HCT116 (cell line): ENCODE measurements around the gene LOXHD1. TPM values are rescaled to one million over a fixed set of nuclear protein-coding genes. Genes with fewer than 3 reads are reported as not detected.
A peak's percentile ranks its signal among the peaks of the same experiment; 100 is the strongest.

Experiments
- ATAC-seq: fragments of 200-7000 bp; cut with Tn5 transposase; 2 replicates; pipeline ENCODE4 v1.9.1; 2020; ENCODE audit warnings: mild to moderate bottlenecking, moderate library complexity
- BruUV-seq: library from RNA; stranded (reverse); fragments of 400-500 nt; replicated peaks from 2 replicates; lab custom pipeline; 2021; lab: Mats Ljungman, UMichigan
- CTCF ChIA-PET: fragments of 300-600 bp; sonication (Branson Sonifier 250); formaldehyde crosslinking; loops from one replicate; lab custom pipeline; 2021; ENCODE audit warnings: antibody characterized with exemption; lab: Charles Lee
- POLR2A ChIA-PET: fragments of 300-600, 350-600 bp; sonication (Branson Sonifier 250); formaldehyde crosslinking; loops from one replicate; lab custom pipeline; 2021; ENCODE audit warnings: antibody characterized with exemption; lab: Charles Lee
- RAD21 ChIA-PET, 2 experiments: fragments of 300-600 bp; sonication (Branson Sonifier 250); formaldehyde crosslinking; loops; one replicate each; lab custom pipeline; 2023; ENCODE audit warnings: low total read pairs in 2 of 2; ENCODE audit not compliant: uncharacterized antibody in 2 of 2, unreplicated experiment in 2 of 2, low non-redundant PET in 1 of 2; lab: Charles Lee
- DNase-seq: peaks from one replicate; pipeline ENCODE4 v3.0.0-alpha.2; 2010; ENCODE audit warnings: low read depth, low spot score
- H2AFZ ChIP-seq: fragments of 200-600 bp; shearing (Covaris generic), sonication (generic); 2 replicates; pipeline ENCODE4 v1.6.1; 2017; ENCODE audit warnings: low read depth, mixed run types, mixed read lengths, antibody characterized with exemption, low read length; ENCODE audit not compliant: poor library complexity, severe bottlenecking
- H3K27ac ChIP-seq: 2 replicates; pipeline ENCODE4 v1.5.1; 2012; ENCODE audit warnings: low read depth, low read length
- H3K27me3 ChIP-seq: fragments of 200-600 bp; sonication (generic); 2 replicates; pipeline ENCODE4 v1.6.1; 2016; ENCODE audit warnings: mixed run types, low read length, mixed read lengths; ENCODE audit not compliant: insufficient read depth
- H3K36me3 ChIP-seq, 2 experiments: fragments of 200-500 bp in 1 of 2; fragments of 200-600 bp in 1 of 2; sonication (Bioruptor generic) in 1 of 2; sonication (generic) in 1 of 2; 2 replicates each; pipeline versions ENCODE4 v1.5.1 to v1.6.1; 2014 to 2016; ENCODE audit warnings: low read length in 2 of 2, inconsistent platforms in 1 of 2, mixed read lengths in 1 of 2, mixed run types in 1 of 2; ENCODE audit not compliant: insufficient read depth in 2 of 2, control insufficient read depth in 1 of 2
- H3K4me1 ChIP-seq, 2 experiments: fragments of 200-600 bp in 1 of 2; sonication (generic) in 1 of 2; 2 replicates each; pipeline versions ENCODE4 v1.5.1 to v1.6.1; 2012 to 2017; ENCODE audit warnings: low read length in 2 of 2, inconsistent platforms in 1 of 2, mild to moderate bottlenecking in 1 of 2, mixed read lengths in 1 of 2, mixed run types in 1 of 2, moderate library complexity in 1 of 2; ENCODE audit not compliant: insufficient read depth in 2 of 2, control insufficient read depth in 1 of 2
- H3K4me2 ChIP-seq: fragments of 200-600 bp; sonication (generic); 2 replicates; pipeline ENCODE4 v1.6.1; 2017; ENCODE audit warnings: mixed run types, low read length, mixed read lengths
- H3K4me3 ChIP-seq, 2 experiments: fragments of 200-600 bp in 1 of 2; sonication (generic) in 1 of 2; replicated peaks in 1 of 2; 2 replicates each; pipeline ENCODE4 v1.5.1; 2011 to 2016; ENCODE audit warnings: low read length in 2 of 2, control low read depth in 1 of 2, low read depth in 1 of 2, mild to moderate bottlenecking in 1 of 2, mixed read lengths in 1 of 2, mixed run types in 1 of 2
- H3K79me2 ChIP-seq: fragments of 200-600 bp; sonication (generic); 2 replicates; pipeline ENCODE4 v1.6.1; 2017; ENCODE audit warnings: mild to moderate bottlenecking, mixed run types, low read length, moderate library complexity, mixed read lengths; ENCODE audit not compliant: insufficient read depth
- H3K9ac ChIP-seq: fragments of 200-600 bp; sonication (generic); 2 replicates; pipeline ENCODE4 v1.6.1; 2016; ENCODE audit warnings: low read length, mixed read lengths
- H3K9me2 ChIP-seq: fragments of 200-600 bp; sonication (generic), shearing (Covaris generic); 2 replicates; pipeline ENCODE4 v1.6.1; 2017; ENCODE audit warnings: mixed run types, mild to moderate bottlenecking, moderate library complexity; ENCODE audit not compliant: insufficient read depth
- H3K9me3 ChIP-seq, 2 experiments: fragments of 200-500 bp in 1 of 2; fragments of 200-600 bp in 1 of 2; sonication (Bioruptor generic) in 1 of 2; sonication (generic) in 1 of 2; 2 replicates each; pipeline ENCODE4 v1.6.1; 2014 to 2017; ENCODE audit warnings: low read length in 2 of 2, mixed read lengths in 2 of 2, inconsistent platforms in 1 of 2, low read depth in 1 of 2, mild to moderate bottlenecking in 1 of 2, mixed run types in 1 of 2, moderate library complexity in 1 of 2; ENCODE audit not compliant: control insufficient read depth in 1 of 2, insufficient read depth in 1 of 2
- H4K20me1 ChIP-seq: fragments of 200-600 bp; sonication (generic), shearing (Covaris generic); 2 replicates; pipeline ENCODE4 v1.6.1; 2017; ENCODE audit warnings: mixed run types, mild to moderate bottlenecking, moderate library complexity; ENCODE audit not compliant: insufficient read depth
- EZH2 ChIP-seq: fragments of 200-600 bp; sonication (generic); IDR thresholded peaks from 2 replicates; pipeline ENCODE4 v1.6.1; 2017; ENCODE audit warnings: antibody characterized with exemption, mixed run types
- TCF7L2 ChIP-seq: IDR thresholded peaks from 2 replicates; pipeline ENCODE4 v1.7.0; 2011; ENCODE audit warnings: borderline replicate concordance, inconsistent platforms; ENCODE audit not compliant: insufficient read depth, insufficient read length; ENCODE audit errors: extremely low read depth
- YY1 ChIP-seq: IDR thresholded peaks from 2 replicates; pipeline ENCODE4 v1.6.1; 2011; ENCODE audit warnings: low read length, low read depth, moderate library complexity, mild to moderate bottlenecking; ENCODE audit not compliant: insufficient replicate concordance; ENCODE audit errors: extremely low read depth
- intact Hi-C: fragments of 100-400 bp; cut with micrococcal nuclease; formaldehyde crosslinking; loops from 2 replicates; pipeline ENCODE4 v1.10.0; 2022
- total RNA-seq: library from RNA; stranded (reverse); gene quantifications from one replicate; pipeline ENCODE4 v1.2.1, GENCODE V29; 2021; ENCODE audit not compliant: unreplicated experiment
- TF ChIP-seq, protein P1 (sequence below), 3 experiments: fragments of 200-600 bp in 1 of 3; sonication (generic) in 1 of 3; IDR thresholded peaks in 2 of 3; conservative IDR thresholded peaks in 1 of 3; 2 replicates each; pipeline ENCODE4 v1.5.1; 2012 to 2017; ENCODE audit warnings: low read depth in 2 of 3, low read length in 2 of 3, antibody characterized with exemption in 1 of 3, borderline replicate concordance in 1 of 3, control low read depth in 1 of 3, mild to moderate bottlenecking in 1 of 3, mixed read lengths in 1 of 3, mixed run types in 1 of 3, moderate library complexity in 1 of 3; ENCODE audit not compliant: insufficient read depth in 1 of 3
- TF ChIP-seq, protein P2 (sequence below): IDR thresholded peaks from 2 replicates; pipeline ENCODE4 v1.6.1; 2012; ENCODE audit warnings: low read depth
- TF ChIP-seq, protein P3 (sequence below): IDR thresholded peaks from 2 replicates; pipeline ENCODE4 v1.6.1; 2012

Gene LOXHD1
- total RNA-seq, 1 experiment from 2014 or later, result not detected

- intact Hi-C loops, result no loop called here
- DNase-seq (no peak), ATAC-seq (no peak)
- H3K27me3 ChIP-seq, result peaks cover 22% of the 10 kb centered on the region; the same call in 1 of the 2 replicates
- BruUV-seq, result no TSS peak
- no peaks in the 10 kb centered on the region for H3K9me2 ChIP-seq
- RAD21 ChIA-PET, result no interaction called here
- H3K36me3 ChIP-seq, result no peaks in the 10 kb centered on the region
- H3K4me3 ChIP-seq, result no peak overlapping the region
- no peaks in the 10 kb centered on the region for H3K79me2 ChIP-seq
- no peaks in the 10 kb centered on the region for H4K20me1 ChIP-seq
- CTCF ChIA-PET, result no interaction called here
- H3K27ac ChIP-seq, result no peak overlapping the region
- no peak overlapping the region for H3K9ac ChIP-seq
- H2AFZ ChIP-seq, result no peak overlapping the region
- H3K4me2 ChIP-seq, result no peak overlapping the region
- no peak for TF ChIP-seq YY1
- TF ChIP-seq, protein P1, sequence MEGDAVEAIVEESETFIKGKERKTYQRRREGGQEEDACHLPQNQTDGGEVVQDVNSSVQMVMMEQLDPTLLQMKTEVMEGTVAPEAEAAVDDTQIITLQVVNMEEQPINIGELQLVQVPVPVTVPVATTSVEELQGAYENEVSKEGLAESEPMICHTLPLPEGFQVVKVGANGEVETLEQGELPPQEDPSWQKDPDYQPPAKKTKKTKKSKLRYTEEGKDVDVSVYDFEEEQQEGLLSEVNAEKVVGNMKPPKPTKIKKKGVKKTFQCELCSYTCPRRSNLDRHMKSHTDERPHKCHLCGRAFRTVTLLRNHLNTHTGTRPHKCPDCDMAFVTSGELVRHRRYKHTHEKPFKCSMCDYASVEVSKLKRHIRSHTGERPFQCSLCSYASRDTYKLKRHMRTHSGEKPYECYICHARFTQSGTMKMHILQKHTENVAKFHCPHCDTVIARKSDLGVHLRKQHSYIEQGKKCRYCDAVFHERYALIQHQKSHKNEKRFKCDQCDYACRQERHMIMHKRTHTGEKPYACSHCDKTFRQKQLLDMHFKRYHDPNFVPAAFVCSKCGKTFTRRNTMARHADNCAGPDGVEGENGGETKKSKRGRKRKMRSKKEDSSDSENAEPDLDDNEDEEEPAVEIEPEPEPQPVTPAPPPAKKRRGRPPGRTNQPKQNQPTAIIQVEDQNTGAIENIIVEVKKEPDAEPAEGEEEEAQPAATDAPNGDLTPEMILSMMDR (IDR thresholded peaks at IDR 0.05 in 2 of 3, conservative IDR thresholded peaks at IDR 0.05 in 1 of 3; ENCODE audit: borderline replicate concordance in 1 of 3, insufficient read depth in 1 of 3, low read depth in 2 of 3, low read length in 2 of 3), result no peak
- POLR2A ChIA-PET, result no interaction called here
- no peaks in the 10 kb centered on the region for H3K4me1 ChIP-seq
- H3K9me3 ChIP-seq, result 0 out of 4 replicates have a peak, but pooled peaks cover 0 to 4% of the 10 kb centered on the region in 2 experiments
Measured at GRCh38 chr18:46546111-46546640, 110.8 kb downstream of the LOXHD1 start.

DNA sequence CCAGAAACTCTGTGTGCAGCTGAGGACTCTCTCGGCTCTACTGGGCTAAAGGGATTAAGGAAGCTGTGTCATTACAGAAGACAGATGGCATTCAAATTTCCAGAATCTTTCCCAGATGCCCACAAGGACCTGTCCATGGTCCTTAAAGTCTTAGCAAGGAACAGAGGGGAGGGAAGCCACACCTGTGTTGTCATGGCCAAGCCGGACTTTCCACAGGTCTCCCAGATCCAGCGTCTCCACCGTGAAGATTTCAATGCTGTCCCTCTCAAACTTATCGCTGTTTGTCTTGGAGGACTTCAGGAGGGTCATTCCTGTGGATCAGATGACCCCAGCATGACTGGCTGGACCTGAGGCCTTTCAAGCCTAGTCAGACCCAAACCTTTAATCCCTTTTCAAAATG lies 114.5 kb downstream of the LOXHD1 start:
- ChIA-PET RAD21 (no interaction called here), POLR2A (no interaction called here), CTCF (no interaction called here)
- no peak for TF ChIP-seq TCF7L2
- no peak for TF ChIP-seq EZH2
- TF ChIP-seq, protein P2, sequence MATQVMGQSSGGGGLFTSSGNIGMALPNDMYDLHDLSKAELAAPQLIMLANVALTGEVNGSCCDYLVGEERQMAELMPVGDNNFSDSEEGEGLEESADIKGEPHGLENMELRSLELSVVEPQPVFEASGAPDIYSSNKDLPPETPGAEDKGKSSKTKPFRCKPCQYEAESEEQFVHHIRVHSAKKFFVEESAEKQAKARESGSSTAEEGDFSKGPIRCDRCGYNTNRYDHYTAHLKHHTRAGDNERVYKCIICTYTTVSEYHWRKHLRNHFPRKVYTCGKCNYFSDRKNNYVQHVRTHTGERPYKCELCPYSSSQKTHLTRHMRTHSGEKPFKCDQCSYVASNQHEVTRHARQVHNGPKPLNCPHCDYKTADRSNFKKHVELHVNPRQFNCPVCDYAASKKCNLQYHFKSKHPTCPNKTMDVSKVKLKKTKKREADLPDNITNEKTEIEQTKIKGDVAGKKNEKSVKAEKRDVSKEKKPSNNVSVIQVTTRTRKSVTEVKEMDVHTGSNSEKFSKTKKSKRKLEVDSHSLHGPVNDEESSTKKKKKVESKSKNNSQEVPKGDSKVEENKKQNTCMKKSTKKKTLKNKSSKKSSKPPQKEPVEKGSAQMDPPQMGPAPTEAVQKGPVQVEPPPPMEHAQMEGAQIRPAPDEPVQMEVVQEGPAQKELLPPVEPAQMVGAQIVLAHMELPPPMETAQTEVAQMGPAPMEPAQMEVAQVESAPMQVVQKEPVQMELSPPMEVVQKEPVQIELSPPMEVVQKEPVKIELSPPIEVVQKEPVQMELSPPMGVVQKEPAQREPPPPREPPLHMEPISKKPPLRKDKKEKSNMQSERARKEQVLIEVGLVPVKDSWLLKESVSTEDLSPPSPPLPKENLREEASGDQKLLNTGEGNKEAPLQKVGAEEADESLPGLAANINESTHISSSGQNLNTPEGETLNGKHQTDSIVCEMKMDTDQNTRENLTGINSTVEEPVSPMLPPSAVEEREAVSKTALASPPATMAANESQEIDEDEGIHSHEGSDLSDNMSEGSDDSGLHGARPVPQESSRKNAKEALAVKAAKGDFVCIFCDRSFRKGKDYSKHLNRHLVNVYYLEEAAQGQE, result peak; percentile 72
- TF ChIP-seq, protein P3, sequence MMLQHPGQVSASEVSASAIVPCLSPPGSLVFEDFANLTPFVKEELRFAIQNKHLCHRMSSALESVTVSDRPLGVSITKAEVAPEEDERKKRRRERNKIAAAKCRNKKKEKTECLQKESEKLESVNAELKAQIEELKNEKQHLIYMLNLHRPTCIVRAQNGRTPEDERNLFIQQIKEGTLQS, result no peak
- H3K4me1 ChIP-seq, result no peaks in the 10 kb centered on the region
- H3K36me3 ChIP-seq, result no peaks in the 10 kb centered on the region
- ATAC-seq (no peak), DNase-seq (no peak)
- no TSS peak for BruUV-seq
- no peaks in the 10 kb centered on the region for H4K20me1 ChIP-seq
- no peak overlapping the region for H3K27ac ChIP-seq
- peaks cover 12% of the 10 kb centered on the region; the same call in 1 of the 2 replicates for H3K27me3 ChIP-seq
- no peak overlapping the region for H2AFZ ChIP-seq
- intact Hi-C loops, result no loop called here
- no peak overlapping the region for H3K4me3 ChIP-seq
- no peaks in the 10 kb centered on the region for H3K9me2 ChIP-seq
- H3K79me2 ChIP-seq, result no peaks in the 10 kb centered on the region
- H3K9ac ChIP-seq, result no peak overlapping the region
- no peak overlapping the region for H3K4me2 ChIP-seq
- no peaks in the 10 kb centered on the region for H3K9me3 ChIP-seq
